CD4-positive, alpha-beta T cell (primary cell): ENCODE results near the gene LBP. TPM values are rescaled to one million over a fixed set of nuclear protein-coding genes. Genes with fewer than 3 reads are reported as not detected.
"Not testable (repeated sequence)": the region's sequence is repeated elsewhere in the genome, so short reads cannot be mapped to it uniquely, and the experiment has no call there.

ENCODE experiments used
- ATAC-seq: fragments of 200-7000 bp; cut with Tn5 transposase; one replicate; pipeline ENCODE4 v1.10.0; 2022; ENCODE audit warnings: mild to moderate bottlenecking; ENCODE audit not compliant: poor library complexity
- CTCF ChIA-PET: fragments of 350-600 bp; sonication (Branson Sonifier 250); formaldehyde crosslinking; loops from one replicate; lab custom pipeline; 2021; ENCODE audit warnings: antibody characterized with exemption, inconsistent platforms; lab: Charles Lee
- POLR2A ChIA-PET: fragments of 350-600 bp; sonication (Branson Sonifier 250); formaldehyde crosslinking; loops from one replicate; lab custom pipeline; 2021; ENCODE audit warnings: antibody characterized with exemption, inconsistent platforms; lab: Charles Lee
- DNase-seq, 14 experiments: peaks; one replicate each; pipeline ENCODE4 v3.0.0-alpha.2; 2013 to 2020; ENCODE audit warnings: mixed read lengths in 2 of 14
- H3K27ac ChIP-seq, 2 donors: one replicate each; pipeline versions ENCODE4 v1.5.1 to v1.7.0; 2013; ENCODE audit warnings: low read length in 2 of 2, low read depth in 1 of 2, mild to moderate bottlenecking in 1 of 2
- H3K27me3 ChIP-seq, 2 experiments: 1 replicate in 1 of 2; 2 replicates in 1 of 2; pipeline versions ENCODE4 v1.6.1 to v1.7.0; 2013; ENCODE audit warnings: low read length in 2 of 2, control low read depth in 1 of 2, mild to moderate bottlenecking in 1 of 2, moderate library complexity in 1 of 2; ENCODE audit not compliant: insufficient read depth in 2 of 2, control insufficient read depth in 1 of 2
- H3K36me3 ChIP-seq: one replicate; pipeline ENCODE4 v1.6.1; 2013; ENCODE audit warnings: low read length, control low read depth; ENCODE audit not compliant: insufficient read depth
- H3K4me1 ChIP-seq: one replicate; pipeline ENCODE4 v1.6.1; 2013; ENCODE audit warnings: low read length, control low read depth; ENCODE audit not compliant: insufficient read depth
- H3K4me3 ChIP-seq: one replicate; pipeline ENCODE4 v1.5.1; 2013; ENCODE audit warnings: mild to moderate bottlenecking, low read length, moderate library complexity
- H3K9me3 ChIP-seq, 2 experiments: 1 replicate in 1 of 2; 2 replicates in 1 of 2; pipeline versions ENCODE4 v1.6.1 to v1.7.0; 2013; ENCODE audit warnings: low read length in 2 of 2, mild to moderate bottlenecking in 2 of 2, control low read depth in 1 of 2, moderate library complexity in 1 of 2; ENCODE audit not compliant: control insufficient read depth in 1 of 2, insufficient read depth in 1 of 2
- H3K27ac Mint-ChIP-seq: one replicate; pipeline ENCODE4 v1.8.0; 2020; ENCODE audit warnings: mixed read lengths
- H3K27me3 Mint-ChIP-seq: one replicate; pipeline ENCODE4 v1.8.0; 2021; ENCODE audit warnings: mixed read lengths
- H3K36me3 Mint-ChIP-seq: one replicate; pipeline ENCODE4 v1.8.0; 2021; ENCODE audit warnings: low read depth, mixed read lengths
- H3K4me1 Mint-ChIP-seq: one replicate; pipeline ENCODE4 v1.8.0; 2021; ENCODE audit warnings: low read depth, mixed read lengths
- H3K4me3 Mint-ChIP-seq: one replicate; pipeline ENCODE4 v1.8.0; 2020; ENCODE audit warnings: mild to moderate bottlenecking, mixed read lengths
- H3K9me3 Mint-ChIP-seq: one replicate; pipeline ENCODE4 v1.8.0; 2020; ENCODE audit warnings: mixed read lengths
- CTCF ChIP-seq: fragments of 200-600 bp; IDR thresholded peaks from one replicate; pipeline ENCODE4 v1.8.0; 2022; ENCODE audit warnings: antibody characterized with exemption, mild to moderate bottlenecking
- intact Hi-C, 2 experiments: fragments of 100-400 bp; cut with DNase I in 1 of 2; cut with micrococcal nuclease in 1 of 2; formaldehyde crosslinking; loops; one replicate each; pipeline versions ENCODE4 v1.15.1 to v1.9.0; 2023 to 2025; cut with DNase I, micrococcal nuclease
- total RNA-seq, 174 experiments: library from RNA in 2 of 174; stranded (reverse) in 2 of 174; gene quantifications; one replicate each; pipeline ENCODE4 v1.2.3 and lab custom pipeline; 2021 to 2026

The LBP gene
- total RNA-seq, 2 experiments from 2014 or later: not detected

GRCh38 chr20:38336726-38337125 is 9.6 kb upstream of the LBP start:
- Mint-ChIP-seq H3K4me3 (no peak overlapping the region), H3K9me3 (no peaks in the 10 kb centered on the region), H3K36me3 (no peaks in the 10 kb centered on the region), H3K4me1 (no peaks in the 10 kb centered on the region), H3K27ac (no peak overlapping the region), H3K27me3 (peaks cover 18% of the 10 kb centered on the region)
- POLR2A ChIA-PET: no interaction called here
- intact Hi-C loops: no loop called here
- no peak overlapping the region for H3K27ac ChIP-seq
- TF ChIP-seq CTCF: no peak
- no peaks in the 10 kb centered on the region for H3K36me3 ChIP-seq
- peaks cover 2 to 17% of the 10 kb centered on the region in 2 experiments for H3K27me3 ChIP-seq
- peaks cover 7 to 19% of the 10 kb centered on the region in 2 experiments for H3K9me3 ChIP-seq
- no peak for DNase-seq
- H3K4me3 ChIP-seq: no peak overlapping the region
- no peaks in the 10 kb centered on the region for H3K4me1 ChIP-seq
- CTCF ChIA-PET: no interaction called here
- no peak for ATAC-seq

GRCh38 chr20:38337561-38338140 is 8.6 kb upstream of the LBP start:
- Histone ChIP-seq H3K36me3 (no peaks in the 10 kb centered on the region), H3K27me3 (peaks cover 2 to 17% of the 10 kb centered on the region in 2 experiments), H3K4me1 (no peaks in the 10 kb centered on the region), H3K27ac (no peak overlapping the region), H3K9me3 (peaks cover 7 to 19% of the 10 kb centered on the region in 2 experiments), H3K4me3 (no peak overlapping the region)
- no peaks in the 10 kb centered on the region for H3K4me1 Mint-ChIP-seq
- H3K27ac Mint-ChIP-seq: no peak overlapping the region
- H3K9me3 Mint-ChIP-seq: no peaks in the 10 kb centered on the region
- no peak for TF ChIP-seq CTCF
- H3K27me3 Mint-ChIP-seq: peaks cover 18% of the 10 kb centered on the region
- DNase-seq (no peak), ATAC-seq (no peak)
- H3K4me3 Mint-ChIP-seq: no peak overlapping the region
- ChIA-PET POLR2A (no interaction called here), CTCF (no interaction called here)
- intact Hi-C loops: no loop called here
- H3K36me3 Mint-ChIP-seq: no peaks in the 10 kb centered on the region

- H3K27ac Mint-ChIP-seq: no peak overlapping the region
- H3K4me1 Mint-ChIP-seq: no peaks in the 10 kb centered on the region
- ATAC-seq (no peak), DNase-seq (no peak)
- POLR2A ChIA-PET: no interaction called here
- no peak overlapping the region for H3K4me3 ChIP-seq
- intact Hi-C loops: no loop called here
- H3K36me3 Mint-ChIP-seq: no peaks in the 10 kb centered on the region
- no peak for TF ChIP-seq CTCF
- no peaks in the 10 kb centered on the region for H3K4me1 ChIP-seq
- CTCF ChIA-PET: no interaction called here
- peaks cover 18% of the 10 kb centered on the region for H3K27me3 Mint-ChIP-seq
- H3K27me3 ChIP-seq: peaks cover 2 to 17% of the 10 kb centered on the region in 2 experiments
- H3K9me3 Mint-ChIP-seq: no peaks in the 10 kb centered on the region
- no peak overlapping the region for H3K4me3 Mint-ChIP-seq
- peaks cover 7 to 19% of the 10 kb centered on the region in 2 experiments for H3K9me3 ChIP-seq
- no peak overlapping the region for H3K27ac ChIP-seq
- H3K36me3 ChIP-seq: no peaks in the 10 kb centered on the region
These were observed 7.3 kb upstream of the LBP start for GRCh38 chr20:38338849-38339520.

- Histone ChIP-seq H3K9me3 (peaks cover 7 to 19% of the 10 kb centered on the region in 2 experiments), H3K27me3 (peaks cover 2 to 17% of the 10 kb centered on the region in 2 experiments)
- H3K4me1 ChIP-seq, H3K4me3 Mint-ChIP-seq, H3K27ac Mint-ChIP-seq, H3K36me3 Mint-ChIP-seq, intact Hi-C loops, H3K27ac ChIP-seq, H3K9me3 Mint-ChIP-seq, H3K4me3 ChIP-seq, DNase-seq, H3K36me3 ChIP-seq, ATAC-seq, H3K4me1 Mint-ChIP-seq, CTCF ChIA-PET, POLR2A ChIA-PET: not testable (repeated sequence)
- H3K27me3 Mint-ChIP-seq: peaks cover 18% of the 10 kb centered on the region
These were observed 6.8 kb upstream of the LBP start for GRCh38 chr20:38339521-38339896.
